Neutrophil (primary cell): ENCODE results near the gene HEATR1.
"Not testable (repeated sequence)": the region's sequence is repeated elsewhere in the genome, so short reads cannot be mapped to it uniquely, and the experiment has no call there.

Experiments
- H3K27ac ChIP-seq: fragments of 200-600 bp; sonication (generic); 2 replicates; pipeline ENCODE4 v1.5.1; 2016; ENCODE audit warnings: mild to moderate bottlenecking, moderate library complexity
- H3K27me3 ChIP-seq: fragments of 200-600 bp; sonication (generic); 2 replicates; pipeline ENCODE4 v1.6.0; 2016; ENCODE audit warnings: mild to moderate bottlenecking
- H3K36me3 ChIP-seq: fragments of 200-600 bp; sonication (generic); 2 replicates; pipeline ENCODE4 v1.5.1; 2017
- H3K4me1 ChIP-seq, 2 experiments: fragments of 200-600 bp in 1 of 2; sonication (generic) in 1 of 2; 1 replicate in 1 of 2; 2 replicates in 1 of 2; pipeline versions ENCODE4 v1.5.1 to v1.6.1; 2013 to 2016; ENCODE audit warnings: low read depth in 1 of 2, low read length in 1 of 2, mild to moderate bottlenecking in 1 of 2, moderate library complexity in 1 of 2; ENCODE audit not compliant: control insufficient read depth in 1 of 2, insufficient read depth in 1 of 2
- H3K4me3 ChIP-seq, 2 experiments: fragments of 200-600 bp in 1 of 2; sonication (generic) in 1 of 2; 1 replicate in 1 of 2; 2 replicates in 1 of 2; pipeline ENCODE4 v1.5.1; 2013 to 2016; ENCODE audit warnings: low read depth in 1 of 2, low read length in 1 of 2, mild to moderate bottlenecking in 1 of 2, moderate library complexity in 1 of 2
- H3K9me3 ChIP-seq: fragments of 200-600 bp; sonication (generic); 2 replicates; pipeline ENCODE4 v1.5.1; 2016
- TF ChIP-seq, protein P1 (sequence below): fragments of 200-600 bp; sonication (generic); IDR thresholded peaks from 2 replicates; pipeline ENCODE4 v1.5.1; 2016; ENCODE audit warnings: antibody characterized with exemption

HEATR1 gene

DNA sequence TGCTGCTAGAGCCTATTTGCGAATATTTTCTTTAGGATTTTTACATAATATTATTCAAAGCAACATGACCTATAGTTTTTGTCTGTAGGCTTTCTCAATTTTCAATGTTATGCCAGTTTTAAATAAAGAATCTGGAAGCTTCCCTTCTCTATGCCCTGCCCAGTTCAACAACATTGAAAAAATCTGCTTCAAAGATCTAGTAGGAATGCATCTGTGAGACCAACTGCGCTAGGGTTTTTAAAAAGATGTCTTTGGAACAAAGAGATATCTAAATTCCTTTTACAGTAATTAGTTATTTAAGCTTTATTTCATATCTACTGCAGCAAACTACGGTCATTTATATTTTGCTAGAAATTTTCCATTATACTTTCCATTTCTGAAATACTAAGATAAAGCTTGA, 25.7 kb downstream of the HEATR1 start:
- H3K4me3 ChIP-seq: no peak overlapping the region
- H3K27ac ChIP-seq: no peak overlapping the region
- TF ChIP-seq, protein P1, sequence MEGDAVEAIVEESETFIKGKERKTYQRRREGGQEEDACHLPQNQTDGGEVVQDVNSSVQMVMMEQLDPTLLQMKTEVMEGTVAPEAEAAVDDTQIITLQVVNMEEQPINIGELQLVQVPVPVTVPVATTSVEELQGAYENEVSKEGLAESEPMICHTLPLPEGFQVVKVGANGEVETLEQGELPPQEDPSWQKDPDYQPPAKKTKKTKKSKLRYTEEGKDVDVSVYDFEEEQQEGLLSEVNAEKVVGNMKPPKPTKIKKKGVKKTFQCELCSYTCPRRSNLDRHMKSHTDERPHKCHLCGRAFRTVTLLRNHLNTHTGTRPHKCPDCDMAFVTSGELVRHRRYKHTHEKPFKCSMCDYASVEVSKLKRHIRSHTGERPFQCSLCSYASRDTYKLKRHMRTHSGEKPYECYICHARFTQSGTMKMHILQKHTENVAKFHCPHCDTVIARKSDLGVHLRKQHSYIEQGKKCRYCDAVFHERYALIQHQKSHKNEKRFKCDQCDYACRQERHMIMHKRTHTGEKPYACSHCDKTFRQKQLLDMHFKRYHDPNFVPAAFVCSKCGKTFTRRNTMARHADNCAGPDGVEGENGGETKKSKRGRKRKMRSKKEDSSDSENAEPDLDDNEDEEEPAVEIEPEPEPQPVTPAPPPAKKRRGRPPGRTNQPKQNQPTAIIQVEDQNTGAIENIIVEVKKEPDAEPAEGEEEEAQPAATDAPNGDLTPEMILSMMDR: no peak
- H3K27me3 ChIP-seq: no peaks in the 10 kb centered on the region
- H3K4me1 ChIP-seq: no peaks in the 10 kb centered on the region
- H3K9me3 ChIP-seq: no peaks in the 10 kb centered on the region
- H3K36me3 ChIP-seq: peaks cover 45% of the 10 kb centered on the region

DNA sequence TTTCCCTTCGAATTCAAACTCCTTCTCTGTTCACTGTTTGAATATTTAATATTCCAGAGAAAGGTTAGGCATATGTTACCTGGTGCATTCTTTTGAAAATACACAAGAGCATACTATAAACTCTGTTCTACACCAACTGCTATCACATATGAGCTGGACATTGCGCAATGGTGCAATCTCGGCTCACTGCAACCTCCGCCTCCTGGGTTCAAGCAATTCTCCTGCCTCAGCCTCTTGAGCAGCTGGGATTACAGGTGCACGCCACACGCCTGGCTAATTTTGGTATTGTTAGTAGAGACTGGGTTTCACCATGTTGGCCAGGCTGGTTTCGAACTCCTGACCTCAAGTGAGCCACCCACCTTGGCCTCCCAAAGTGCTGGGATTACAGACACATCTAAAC, 27.3 kb downstream of the HEATR1 start:
- H3K4me3 ChIP-seq, H3K4me1 ChIP-seq, H3K27me3 ChIP-seq, H3K9me3 ChIP-seq, H3K27ac ChIP-seq: not testable (repeated sequence)
- H3K36me3 ChIP-seq: peaks cover 50% of the 10 kb centered on the region

DNA sequence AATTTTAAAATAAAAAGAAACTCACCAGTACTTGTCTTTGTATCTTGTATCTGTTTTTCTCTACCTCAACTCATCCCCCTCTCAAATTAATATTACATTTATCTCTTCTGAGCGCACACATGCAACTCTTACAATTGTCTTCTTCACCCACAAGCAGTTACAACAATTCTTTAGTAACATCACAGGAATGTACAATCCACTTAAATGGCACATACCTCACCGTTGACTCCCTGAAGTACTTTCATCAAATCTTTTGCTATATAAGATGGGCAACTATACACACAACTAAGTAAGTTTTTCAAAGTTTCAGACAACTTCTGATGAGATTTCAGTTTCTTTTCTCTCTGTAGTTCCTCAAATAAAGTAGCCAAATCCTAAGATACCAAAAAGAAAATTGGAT, 28.3 kb downstream of the HEATR1 start:
- H3K27ac ChIP-seq: no peak overlapping the region
- H3K9me3 ChIP-seq: no peaks in the 10 kb centered on the region
- peaks cover 52% of the 10 kb centered on the region for H3K36me3 ChIP-seq
- H3K4me3 ChIP-seq: no peak overlapping the region
- TF ChIP-seq, protein P1: no peak
- H3K27me3 ChIP-seq: no peaks in the 10 kb centered on the region
- H3K4me1 ChIP-seq: no peaks in the 10 kb centered on the region

DNA sequence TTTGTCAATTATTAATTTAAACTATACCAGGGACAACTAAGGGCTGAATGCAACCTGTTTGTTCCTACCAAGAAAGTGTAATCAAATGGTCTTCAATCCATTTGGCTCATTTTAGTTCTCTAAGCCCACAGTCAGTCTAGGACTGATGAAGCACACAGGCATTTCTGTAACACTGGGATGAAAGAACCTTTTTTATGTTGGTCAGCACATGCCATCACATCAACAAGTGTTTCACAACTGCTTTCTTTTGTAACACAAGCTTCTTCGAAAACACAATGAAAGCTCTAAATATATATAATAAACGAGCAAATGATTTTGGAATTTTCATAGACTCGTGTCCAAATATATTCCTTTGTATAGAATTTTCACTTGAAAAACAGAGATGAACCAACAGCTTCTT, 28.8 kb downstream of the HEATR1 start:
- Histone ChIP-seq H3K4me1 (no peaks in the 10 kb centered on the region), H3K27ac (no peak overlapping the region), H3K4me3 (no peak overlapping the region), H3K9me3 (no peaks in the 10 kb centered on the region), H3K36me3 (peaks cover 55% of the 10 kb centered on the region), H3K27me3 (no peaks in the 10 kb centered on the region)
- TF ChIP-seq, protein P1: no peak

DNA sequence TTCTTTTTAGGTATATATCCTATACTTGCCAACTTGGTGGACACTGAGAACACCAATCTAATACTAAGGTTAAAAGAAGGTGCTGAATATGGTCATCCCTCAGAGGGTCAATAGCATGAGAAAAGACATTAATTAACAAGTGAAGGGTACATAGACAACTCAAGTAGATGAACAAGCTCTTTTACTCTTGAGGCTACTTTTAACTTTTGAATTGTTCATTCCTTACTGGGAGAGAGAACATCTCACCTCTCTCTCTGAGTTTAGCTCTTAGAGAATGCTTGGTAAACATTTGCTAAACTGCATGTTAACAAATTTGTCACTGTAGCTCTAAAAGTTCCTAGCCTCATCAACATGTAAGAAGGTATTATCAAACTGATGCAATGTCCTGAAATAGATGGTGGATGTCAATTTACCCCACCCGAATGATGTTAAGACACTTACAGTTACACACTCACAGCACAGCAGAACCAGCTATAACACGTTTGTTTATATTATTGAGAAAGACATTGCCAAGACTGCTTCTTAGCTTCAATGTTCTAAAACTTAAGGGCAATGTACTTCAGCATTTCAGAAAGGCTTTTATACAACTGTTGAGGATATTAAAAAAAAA, 35.9 kb downstream of the HEATR1 start:
- Histone ChIP-seq H3K36me3 (peaks cover 93% of the 10 kb centered on the region), H3K4me3 (no peak overlapping the region), H3K9me3 (no peaks in the 10 kb centered on the region), H3K27me3 (no peaks in the 10 kb centered on the region), H3K27ac (no peak overlapping the region), H3K4me1 (no peaks in the 10 kb centered on the region)
- TF ChIP-seq, protein P1: no peak

DNA sequence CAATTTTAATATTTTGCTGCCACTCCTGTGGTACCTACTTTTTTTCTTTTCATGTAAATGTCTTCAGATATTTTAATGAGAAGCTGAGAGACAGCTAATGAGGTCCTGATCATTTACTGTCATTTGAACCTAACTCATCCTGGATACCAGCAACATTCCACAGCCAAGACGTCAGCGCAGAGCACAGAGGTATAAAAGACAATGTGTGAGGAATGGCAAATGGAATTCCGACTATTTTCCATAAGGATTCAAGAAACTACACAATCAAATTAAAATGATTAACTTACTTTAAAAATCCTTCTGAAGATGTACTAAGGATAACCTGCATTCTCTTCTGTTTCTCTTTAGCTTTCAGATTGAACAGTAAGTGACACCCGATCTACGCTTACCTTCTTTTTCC, 38.8 kb downstream of the HEATR1 start:
- Histone ChIP-seq H3K27ac (no peak overlapping the region), H3K36me3 (peaks cover 70% of the 10 kb centered on the region), H3K4me1 (no peaks in the 10 kb centered on the region), H3K9me3 (no peaks in the 10 kb centered on the region), H3K4me3 (no peak overlapping the region), H3K27me3 (no peaks in the 10 kb centered on the region)
- TF ChIP-seq, protein P1: no peak
